Mucosa of stomach (tissue), 1 donor: Measurements from ENCODE around the gene ARHGEF25.
"Not testable (repeated sequence)": the region's sequence is repeated elsewhere in the genome, so short reads cannot be mapped to it uniquely, and the experiment has no call there.

Experiments
- H3K27me3 ChIP-seq: one replicate; pipeline ENCODE4 v1.7.0; 2013; ENCODE audit warnings: mild to moderate bottlenecking, low read length; ENCODE audit not compliant: control insufficient read depth, insufficient read depth
- H3K36me3 ChIP-seq: one replicate; pipeline ENCODE4 v1.7.0; 2013; ENCODE audit warnings: low read length; ENCODE audit not compliant: control insufficient read depth, insufficient read depth
- H3K4me1 ChIP-seq: one replicate; pipeline ENCODE4 v1.7.0; 2013; ENCODE audit warnings: mild to moderate bottlenecking, low read length; ENCODE audit not compliant: control insufficient read depth, insufficient read depth
- H3K4me3 ChIP-seq: one replicate; pipeline ENCODE4 v1.7.0; 2013; ENCODE audit warnings: low read length
- H3K9ac ChIP-seq: one replicate; pipeline ENCODE4 v1.7.0; 2013; ENCODE audit warnings: mild to moderate bottlenecking, low read length, moderate library complexity
- H3K9me3 ChIP-seq: one replicate; pipeline ENCODE4 v1.7.0; 2013; ENCODE audit warnings: mild to moderate bottlenecking, low read length, moderate library complexity; ENCODE audit not compliant: control insufficient read depth
- donor health status: Pancreatic carcinoma.

ARHGEF25 gene

GRCh38 chr12:57628280-57629191, 17.3 kb downstream of the ARHGEF25 start:
- no peaks in the 10 kb centered on the region for H3K9me3 ChIP-seq

GRCh38 chr12:57629897-57630471, 18.7 kb downstream of the ARHGEF25 start:
- Histone ChIP-seq H3K4me3 (no peak overlapping the region), H3K36me3 (no peaks in the 10 kb centered on the region), H3K4me1 (peaks cover 17% of the 10 kb centered on the region), H3K27me3 (peaks cover 89% of the 10 kb centered on the region), H3K9me3 (no peaks in the 10 kb centered on the region), H3K9ac (no peak overlapping the region)

More at GRCh38 chr12:57628280-57629191, 17.3 kb downstream of the ARHGEF25 start:
- H3K4me1 ChIP-seq = peaks cover 17% of the 10 kb centered on the region
- H3K4me3 ChIP-seq = no peak overlapping the region
- H3K27me3 ChIP-seq = peaks cover 95% of the 10 kb centered on the region
- no peaks in the 10 kb centered on the region for H3K36me3 ChIP-seq
- H3K9ac ChIP-seq = no peak overlapping the region

GRCh38 chr12:57630891-57631433, 19.7 kb downstream of the ARHGEF25 start:
- Histone ChIP-seq H3K36me3 (no peaks in the 10 kb centered on the region), H3K4me1 (peaks cover 17% of the 10 kb centered on the region), H3K4me3 (no peak overlapping the region), H3K9ac (no peak overlapping the region), H3K9me3 (no peaks in the 10 kb centered on the region), H3K27me3 (peaks cover 81% of the 10 kb centered on the region)

- Histone ChIP-seq H3K4me3 (no peak overlapping the region), H3K4me1 (peaks cover 17% of the 10 kb centered on the region), H3K9me3 (no peaks in the 10 kb centered on the region), H3K36me3 (no peaks in the 10 kb centered on the region), H3K9ac (no peak overlapping the region), H3K27me3 (peaks cover 74% of the 10 kb centered on the region)
Observed at GRCh38 chr12:57631566-57632072, 20.4 kb downstream of the ARHGEF25 start.

GRCh38 chr12:57632073-57632957, 21.1 kb downstream of the ARHGEF25 start:
- peaks cover 68% of the 10 kb centered on the region for H3K27me3 ChIP-seq
- H3K9ac ChIP-seq = no peak overlapping the region
- H3K4me3 ChIP-seq = no peak overlapping the region
- no peaks in the 10 kb centered on the region for H3K36me3 ChIP-seq
- peaks cover 17% of the 10 kb centered on the region for H3K4me1 ChIP-seq
- no peaks in the 10 kb centered on the region for H3K9me3 ChIP-seq

GRCh38 chr12:57632958-57633840, 22.0 kb downstream of the ARHGEF25 start, which contains the start of gene B4GALNT1:
Gene B4GALNT1 (minus strand): TSS chr12:57633201. CDS start chr12:57632132, 1,069 bp downstream.
- Histone ChIP-seq H3K4me3 (no peak within 1 kb of the TSS), H3K27me3 (peaks cover 60% of the 10 kb centered on the region), H3K9ac (no peak within 1 kb of the TSS), H3K9me3 (no peaks in the 10 kb centered on the region), H3K4me1 (peaks cover 12% of the 10 kb centered on the region), H3K36me3 (no peaks in the 10 kb centered on the region)

- H3K9ac ChIP-seq, H3K36me3 ChIP-seq, H3K4me3 ChIP-seq, H3K9me3 ChIP-seq: not testable (repeated sequence)
- Histone ChIP-seq H3K4me1 (peaks cover 12% of the 10 kb centered on the region), H3K27me3 (peaks cover 37% of the 10 kb centered on the region)
Observed at GRCh38 chr12:57636731-57637130, 25.5 kb downstream of the ARHGEF25 start.

GRCh38 chr12:57637364-57637763, 26.1 kb downstream of the ARHGEF25 start:
- Histone ChIP-seq H3K9me3 (no peaks in the 10 kb centered on the region), H3K4me3 (no peak overlapping the region), H3K27me3 (peaks cover 31% of the 10 kb centered on the region), H3K9ac (no peak overlapping the region), H3K4me1 (peaks cover 8% of the 10 kb centered on the region), H3K36me3 (no peaks in the 10 kb centered on the region)

GRCh38 chr12:57638096-57638495, 26.9 kb downstream of the ARHGEF25 start:
- no peaks in the 10 kb centered on the region for H3K9me3 ChIP-seq
- H3K4me1 ChIP-seq = peaks cover 3% of the 10 kb centered on the region
- no peaks in the 10 kb centered on the region for H3K36me3 ChIP-seq
- no peak overlapping the region for H3K4me3 ChIP-seq
- H3K9ac ChIP-seq = no peak overlapping the region
- peaks cover 25% of the 10 kb centered on the region for H3K27me3 ChIP-seq

GRCh38 chr12:57640175-57641042, 29.2 kb downstream of the ARHGEF25 start:
- H3K36me3 ChIP-seq = no peaks in the 10 kb centered on the region
- H3K4me1 ChIP-seq = no peaks in the 10 kb centered on the region
- H3K9me3 ChIP-seq = no peaks in the 10 kb centered on the region
- H3K4me3 ChIP-seq = no peak overlapping the region
- peaks cover 10% of the 10 kb centered on the region for H3K27me3 ChIP-seq
- H3K9ac ChIP-seq = no peak overlapping the region
